B cell (primary cell): Measurements from ENCODE around the gene RNF130. TPM values are rescaled to one million over a fixed set of nuclear protein-coding genes. Genes with fewer than 3 reads are reported as not detected.

ENCODE experiments used
- ATAC-seq: fragments of 200-7000 bp; cut with Tn5 transposase; one replicate; pipeline ENCODE4 v1.10.0; 2021; ENCODE audit warnings: low read depth, mild to moderate bottlenecking, moderate number of reproducible peaks, moderate library complexity
- CTCF ChIA-PET: fragments of 350-600 bp; sonication (Branson Sonifier 250); formaldehyde crosslinking; loops from one replicate; lab custom pipeline; 2021; ENCODE audit warnings: antibody characterized with exemption, inconsistent platforms; lab: Charles Lee
- POLR2A ChIA-PET: fragments of 350-600 bp; sonication (Branson Sonifier 250); formaldehyde crosslinking; loops from one replicate; lab custom pipeline; 2021; ENCODE audit warnings: antibody characterized with exemption; lab: Charles Lee
- DNase-seq: peaks from one replicate; pipeline ENCODE4 v3.0.0; 2013
- H2AFZ ChIP-seq: 2 replicates; pipeline ENCODE4 v1.6.1; 2012; ENCODE audit warnings: mild to moderate bottlenecking, low read depth, low read length; ENCODE audit not compliant: insufficient read depth, poor library complexity, severe bottlenecking
- H3K27ac ChIP-seq, 2 donors: 1 replicate in 1 of 2; 2 replicates in 1 of 2; pipeline ENCODE4 v1.5.1; 2012 to 2013; ENCODE audit warnings: low read length in 2 of 2, mild to moderate bottlenecking in 2 of 2, moderate library complexity in 1 of 2
- H3K27me3 ChIP-seq, 4 experiments: fragments of 200-600 bp in 1 of 4; sonication (generic) in 1 of 4; replicated peaks in 1 of 4; 1 replicate in 2 of 4; 2 replicates in 2 of 4; pipeline versions ENCODE4 v1.6.1 to v1.7.0; 2013 to 2016; ENCODE audit warnings: low read length in 3 of 4, mild to moderate bottlenecking in 2 of 4, mixed read lengths in 1 of 4, moderate library complexity in 1 of 4; ENCODE audit not compliant: insufficient read depth in 4 of 4, control insufficient read depth in 3 of 4; ENCODE audit errors: control extremely low read depth in 1 of 4
- H3K36me3 ChIP-seq, 2 experiments: replicated peaks in 1 of 2; 1 replicate in 1 of 2; 2 replicates in 1 of 2; pipeline versions ENCODE4 v1.6.1 to v1.7.1; 2013; ENCODE audit warnings: low read length in 1 of 2; ENCODE audit not compliant: insufficient read depth in 2 of 2, control insufficient read depth in 1 of 2; ENCODE audit errors: control extremely low read depth in 1 of 2, extremely low read depth in 1 of 2
- H3K4me1 ChIP-seq, 2 donors: fragments of 200-600 bp in 1 of 2; sonication (generic) in 1 of 2; 1 replicate in 1 of 2; 2 replicates in 1 of 2; pipeline versions ENCODE4 v1.5.1 to v1.6.1; 2013 to 2017; ENCODE audit warnings: low read length in 2 of 2; ENCODE audit not compliant: control insufficient read depth in 2 of 2, insufficient read depth in 2 of 2
- H3K4me2 ChIP-seq: replicated peaks from 2 replicates; pipeline ENCODE3; 2012; ENCODE audit warnings: mild to moderate bottlenecking, low read depth, low read length; ENCODE audit not compliant: poor library complexity, severe bottlenecking
- H3K4me3 ChIP-seq, 5 experiments: fragments of 200-600 bp in 1 of 5; sonication (generic) in 1 of 5; 1 replicate in 3 of 5; 2 replicates in 2 of 5; pipeline versions ENCODE4 v1.5.1 to v1.7.0; 2011 to 2016; ENCODE audit warnings: low read length in 4 of 5, mild to moderate bottlenecking in 4 of 5, low read depth in 2 of 5, control low read depth in 1 of 5, moderate library complexity in 1 of 5; ENCODE audit not compliant: insufficient read depth in 1 of 5; ENCODE audit errors: control extremely low read depth in 1 of 5, extremely low read depth in 1 of 5
- H3K79me2 ChIP-seq: fragments of 200-600 bp; sonication (generic); one replicate; pipeline ENCODE4 v1.6.0; 2016; ENCODE audit warnings: low read length; ENCODE audit not compliant: control insufficient read depth, insufficient read depth
- H3K9ac ChIP-seq: fragments of 200-600 bp; sonication (generic); 2 replicates; pipeline ENCODE4 v1.6.1; 2017; ENCODE audit warnings: mild to moderate bottlenecking, low read length, moderate library complexity
- H3K9me3 ChIP-seq, 3 donors: one replicate each; pipeline versions ENCODE4 v1.6.1 to v1.7.1; 2013; ENCODE audit warnings: low read length in 2 of 3; ENCODE audit not compliant: control insufficient read depth in 2 of 3, insufficient read depth in 1 of 3; ENCODE audit errors: control extremely low read depth in 1 of 3
- H4K20me1 ChIP-seq: 2 replicates; pipeline ENCODE4 v1.6.0; 2012; ENCODE audit warnings: mild to moderate bottlenecking, low read length; ENCODE audit not compliant: insufficient read depth, control insufficient read depth, poor library complexity, severe bottlenecking
- H3K27ac Mint-ChIP-seq: one replicate; pipeline ENCODE4 v1.8.0; 2021; ENCODE audit warnings: mixed read lengths
- H3K27me3 Mint-ChIP-seq: one replicate; pipeline ENCODE4 v1.8.0; 2021; ENCODE audit warnings: mixed read lengths
- H3K4me1 Mint-ChIP-seq: one replicate; pipeline ENCODE4 v1.8.0; 2021; ENCODE audit warnings: mixed read lengths
- H3K4me3 Mint-ChIP-seq: one replicate; pipeline ENCODE4 v1.8.0; 2021; ENCODE audit warnings: mixed read lengths
- H3K9me3 Mint-ChIP-seq: one replicate; pipeline ENCODE4 v1.8.0; 2022; ENCODE audit warnings: mixed read lengths; ENCODE audit not compliant: insufficient read depth
- CTCF ChIP-seq: fragments of 200-600 bp; IDR thresholded peaks from one replicate; pipeline ENCODE4 v1.8.0; 2022; ENCODE audit warnings: antibody characterized with exemption, mild to moderate bottlenecking
- EZH2 ChIP-seq: IDR thresholded peaks from 2 replicates; pipeline ENCODE4 v1.6.1; 2012; ENCODE audit warnings: borderline replicate concordance, low read depth, mild to moderate bottlenecking, moderate library complexity, low read length; ENCODE audit not compliant: insufficient read depth, poor library complexity, severe bottlenecking
- WGBS: methylation state at CpG from one replicate; pipeline ENCODE4 v1.1.5; 2013; ENCODE audit warnings: missing lambda C conversion rate; ENCODE audit not compliant: insufficient coverage; 5-methylcytosine and 5-hydroxymethylcytosine counted together
- intact Hi-C: fragments of 100-400 bp; cut with micrococcal nuclease; formaldehyde crosslinking; loops from one replicate; pipeline ENCODE4 v1.10.0; 2022
- polyA plus RNA-seq: library from polyadenylated mRNA; depleted of rRNA; stranded (reverse); fragments of >200 nt; gene quantifications from 2 replicates; pipeline ENCODE4 v1.2.3, GENCODE V29; 2012
- total RNA-seq, 2 donors: library from RNA; stranded (reverse); fragments of 120-200 nt in 1 of 2; gene quantifications; 1 replicate in 1 of 2; 2 replicates in 1 of 2; pipeline versions ENCODE4 v1.2.3 to v1.2.4, GENCODE V29; 2013 to 2022

Gene RNF130
- total and polyA plus RNA-seq, 2 donors (not counting 1 experiment from before 2014, with no cell fraction given), result 18.1 to 25.8 TPM

GRCh38 chr5:180043377-180043776 is 28.2 kb downstream of the RNF130 start:
- POLR2A ChIA-PET, result no interaction called here
- no peak overlapping the region for H3K27ac Mint-ChIP-seq
- intact Hi-C loops, result no loop called here
- H3K4me2 ChIP-seq, result no peak overlapping the region
- no peak for DNase-seq
- CTCF ChIA-PET, result interaction anchor here (0.7 kb wide), 1 partner anchor 79 kb away, joined by 3 read pairs; no protein-coding TSS in a partner anchor
- no peaks in the 10 kb centered on the region for H3K4me1 ChIP-seq
- H3K36me3 ChIP-seq, result peaks cover 0 to 5% of the 10 kb centered on the region in 2 experiments
- H3K9ac ChIP-seq, result no peak overlapping the region
- no peaks in the 10 kb centered on the region for H3K27me3 Mint-ChIP-seq
- no peaks in the 10 kb centered on the region for H3K9me3 Mint-ChIP-seq
- H4K20me1 ChIP-seq, result no peaks in the 10 kb centered on the region
- peaks cover 0 to 6% (median 0%) of the 10 kb centered on the region in 3 donors for H3K9me3 ChIP-seq
- H3K4me1 Mint-ChIP-seq, result no peaks in the 10 kb centered on the region
- no peak overlapping the region for H3K27ac ChIP-seq
- no peak overlapping the region for H3K4me3 Mint-ChIP-seq
- H3K79me2 ChIP-seq, result peaks cover 21% of the 10 kb centered on the region
- no peaks in the 10 kb centered on the region for H3K27me3 ChIP-seq
- ATAC-seq, result no peak
- 91% methylated on average over 2 of the region's 4 CpGs for WGBS
- TF ChIP-seq CTCF (no peak), EZH2 (no peak)
- no peak overlapping the region for H2AFZ ChIP-seq
- no peak overlapping the region for H3K4me3 ChIP-seq

- H3K79me2 ChIP-seq, result peaks cover 14% of the 10 kb centered on the region
- H4K20me1 ChIP-seq, result no peaks in the 10 kb centered on the region
Measured at GRCh38 chr5:180041301-180042274, 30.0 kb downstream of the RNF130 start.

More at GRCh38 chr5:180041301-180042274, 30.0 kb downstream of the RNF130 start:
- no peak overlapping the region for H2AFZ ChIP-seq
- ATAC-seq (no peak), DNase-seq (no peak)
- 93% methylated on average over 7 of the region's 15 CpGs for WGBS
- H3K4me3 Mint-ChIP-seq, result no peak overlapping the region
- H3K9me3 ChIP-seq, result peaks cover 0 to 9% (median 0%) of the 10 kb centered on the region in 3 donors
- no peaks in the 10 kb centered on the region for H3K4me1 ChIP-seq
- H3K4me2 ChIP-seq, result no peak overlapping the region
- no peak overlapping the region for H3K27ac Mint-ChIP-seq
- ChIA-PET POLR2A (no interaction called here), CTCF (no interaction called here)
- no peaks in the 10 kb centered on the region for H3K27me3 ChIP-seq
- H3K27ac ChIP-seq, result no peak overlapping the region
- no peaks in the 10 kb centered on the region for H3K27me3 Mint-ChIP-seq
- H3K9me3 Mint-ChIP-seq, result peaks cover 2% of the 10 kb centered on the region
- H3K4me3 ChIP-seq, result no peak overlapping the region
- TF ChIP-seq EZH2 (no peak), CTCF (no peak)
- intact Hi-C loops, result no loop called here
- H3K4me1 Mint-ChIP-seq, result no peaks in the 10 kb centered on the region
- no peak overlapping the region for H3K9ac ChIP-seq
- H3K36me3 ChIP-seq, result peaks cover 0 to 4% of the 10 kb centered on the region in 2 experiments
